Esophagus squamous epithelium (tissue), 4 donors: ENCODE results near the gene BMPER.

Experiments
- POLR2A ChIP-seq, 4 donors: fragments of 450-650 bp; IDR thresholded peaks; one replicate each; pipeline ENCODE4 v1.6.1; 2017; ENCODE audit warnings: antibody characterized with exemption in 4 of 4, mild to moderate bottlenecking in 4 of 4, moderate library complexity in 3 of 4
- TF ChIP-seq, protein P1 (sequence below), 6 experiments: fragments of 450-650 bp in 4 of 6; fragments of 200-600 bp in 2 of 6; sonication (generic) in 2 of 6; IDR thresholded peaks; one replicate each; pipeline ENCODE4 v1.5.1; 2016 to 2019; ENCODE audit warnings: antibody characterized with exemption in 6 of 6, mild to moderate bottlenecking in 4 of 6, moderate library complexity in 4 of 6

DNA sequence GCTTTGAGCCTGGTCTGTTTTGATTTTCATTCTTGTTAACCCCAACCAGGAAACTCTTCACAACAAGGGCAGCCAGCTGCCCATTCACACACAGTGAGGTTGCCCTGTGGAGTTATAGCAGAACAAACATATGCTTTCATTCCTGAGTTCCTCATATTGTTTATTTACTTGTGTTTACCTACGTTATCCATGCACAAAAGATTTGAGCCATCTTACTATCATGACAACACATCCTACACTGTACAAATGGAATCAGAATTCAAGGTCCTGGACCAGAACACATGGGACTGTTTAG, 21.7 kb upstream of the BMPER start:
- TF ChIP-seq POLR2A (IDR thresholded peaks at IDR 0.05): no peak
- TF ChIP-seq, protein P1, sequence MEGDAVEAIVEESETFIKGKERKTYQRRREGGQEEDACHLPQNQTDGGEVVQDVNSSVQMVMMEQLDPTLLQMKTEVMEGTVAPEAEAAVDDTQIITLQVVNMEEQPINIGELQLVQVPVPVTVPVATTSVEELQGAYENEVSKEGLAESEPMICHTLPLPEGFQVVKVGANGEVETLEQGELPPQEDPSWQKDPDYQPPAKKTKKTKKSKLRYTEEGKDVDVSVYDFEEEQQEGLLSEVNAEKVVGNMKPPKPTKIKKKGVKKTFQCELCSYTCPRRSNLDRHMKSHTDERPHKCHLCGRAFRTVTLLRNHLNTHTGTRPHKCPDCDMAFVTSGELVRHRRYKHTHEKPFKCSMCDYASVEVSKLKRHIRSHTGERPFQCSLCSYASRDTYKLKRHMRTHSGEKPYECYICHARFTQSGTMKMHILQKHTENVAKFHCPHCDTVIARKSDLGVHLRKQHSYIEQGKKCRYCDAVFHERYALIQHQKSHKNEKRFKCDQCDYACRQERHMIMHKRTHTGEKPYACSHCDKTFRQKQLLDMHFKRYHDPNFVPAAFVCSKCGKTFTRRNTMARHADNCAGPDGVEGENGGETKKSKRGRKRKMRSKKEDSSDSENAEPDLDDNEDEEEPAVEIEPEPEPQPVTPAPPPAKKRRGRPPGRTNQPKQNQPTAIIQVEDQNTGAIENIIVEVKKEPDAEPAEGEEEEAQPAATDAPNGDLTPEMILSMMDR (IDR thresholded peaks at IDR 0.05): no peak
